HPDE6-E6E7 (cell line): Measurements from ENCODE around the gene R3HDM4.
"Not testable (repeated sequence)": the region's sequence is repeated elsewhere in the genome, so short reads cannot be mapped to it uniquely, and the experiment has no call there.

Experiments
- DNase-seq: peaks from one replicate; pipeline ENCODE4 v3.0.0; 2011; ENCODE audit warnings: missing footprints; ENCODE audit errors: extremely low spot score

R3HDM4 gene

GRCh38 chr19:913080-913748 is at the start of gene R3HDM4:
R3HDM4 (minus strand) TSS chr19:913219; CDS start chr19:913157, 62 bp downstream.
- DNase-seq = peak; percentile 63

DNA sequence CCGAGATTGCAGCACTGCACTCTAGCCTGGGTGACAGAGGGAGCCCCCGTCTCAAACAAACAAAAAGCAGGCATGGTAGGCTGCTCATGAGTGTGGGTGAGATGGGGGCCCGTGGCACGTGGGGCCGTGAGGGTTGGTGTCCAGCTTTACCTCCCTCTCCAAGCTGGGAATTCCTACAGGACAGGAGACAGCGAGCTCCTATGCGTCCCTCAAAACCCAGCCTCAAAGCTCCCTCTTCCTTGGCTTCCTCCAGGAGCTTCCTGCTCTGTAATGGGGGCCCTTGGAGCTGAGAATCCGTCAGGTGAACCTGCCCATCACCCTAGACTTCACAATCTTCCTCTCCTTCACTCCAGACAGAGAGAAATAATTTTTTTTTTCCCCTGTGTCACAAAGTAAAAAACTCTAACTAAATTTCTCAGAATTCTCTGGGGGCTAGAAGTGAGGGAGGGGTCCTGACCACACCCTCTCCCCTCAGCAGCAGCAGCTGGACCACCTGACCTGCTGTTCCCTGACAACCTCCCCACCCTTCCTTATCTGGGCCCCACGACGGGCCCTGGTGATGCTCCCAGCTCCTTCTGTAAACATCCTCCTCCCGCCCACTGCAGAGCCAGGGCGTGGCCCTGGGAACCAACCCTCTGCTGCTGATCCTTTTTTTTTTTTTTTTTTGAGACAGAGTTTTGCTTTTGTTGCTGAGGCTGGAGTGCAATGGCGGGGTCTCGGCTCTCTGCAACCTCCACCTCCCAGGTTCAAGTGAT is 49.0 kb upstream of the R3HDM4 start:
- no peak for DNase-seq

DNA sequence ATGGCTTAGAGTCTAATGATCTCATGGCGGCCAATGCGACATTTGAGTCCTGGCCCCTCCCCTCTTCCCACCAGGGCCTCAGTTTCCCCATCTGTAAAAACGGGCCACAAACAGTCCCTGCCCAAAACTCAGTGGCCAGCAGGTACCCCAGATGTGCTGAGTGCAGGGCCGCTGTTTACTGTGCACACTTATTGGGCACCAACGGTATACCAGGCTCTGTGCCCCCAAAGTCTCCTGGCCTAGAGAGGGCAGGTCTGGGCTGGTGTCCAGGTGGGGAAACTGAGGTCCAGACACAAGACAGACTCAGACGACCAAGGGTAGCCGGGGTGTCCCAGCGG is 47.6 kb upstream of the R3HDM4 start:
- DNase-seq = no peak

DNA sequence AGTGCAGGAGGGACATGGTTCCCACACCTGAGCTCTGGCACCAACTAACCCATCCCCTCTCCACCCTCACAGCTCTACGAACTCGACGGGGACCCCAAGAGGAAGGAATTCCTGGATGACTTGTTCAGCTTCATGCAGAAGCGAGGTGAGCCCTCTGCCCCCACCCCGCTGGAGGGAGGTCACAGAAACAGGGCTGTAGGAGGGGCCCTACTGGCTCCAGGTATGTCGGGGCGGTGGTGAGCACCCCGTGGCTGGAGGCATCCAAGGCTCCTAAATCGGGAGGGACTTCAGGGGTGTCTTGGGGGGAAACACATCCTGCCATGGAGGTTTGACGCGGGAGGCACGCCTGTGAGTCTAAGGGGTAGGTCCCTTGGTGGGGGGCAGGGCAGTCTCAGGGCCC is 47.0 kb upstream of the R3HDM4 start:
- DNase-seq = no peak

- peak; percentile 57 for DNase-seq
Observed at GRCh38 chr19:958967-959855, 46.2 kb upstream of the R3HDM4 start.

DNA sequence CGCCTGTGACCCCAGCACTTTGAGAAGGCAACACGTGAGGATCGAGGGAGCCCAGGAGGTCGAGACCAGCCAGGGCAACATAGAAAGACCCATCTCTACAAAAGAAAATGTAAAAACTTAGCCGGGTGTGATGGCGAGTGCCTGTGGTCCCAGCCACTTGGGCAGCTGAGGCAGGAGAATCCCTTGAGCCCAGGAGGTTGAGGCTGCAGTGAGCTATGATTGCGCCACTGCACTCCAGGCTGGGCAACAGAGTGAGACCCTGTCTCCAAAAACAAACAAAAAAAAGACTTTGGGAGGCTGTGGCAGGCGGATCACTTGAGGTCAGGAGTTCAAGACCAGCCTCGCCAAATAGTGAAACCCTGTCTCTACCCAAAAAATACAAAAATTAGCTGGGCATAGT is 44.6 kb upstream of the R3HDM4 start:
- DNase-seq = not testable (repeated sequence)

- DNase-seq = no peak
Observed at GRCh38 chr19:956766-957440, 43.9 kb upstream of the R3HDM4 start.

- DNase-seq = no peak
Observed at GRCh38 chr19:955803-956765, 43.1 kb upstream of the R3HDM4 start.

DNA sequence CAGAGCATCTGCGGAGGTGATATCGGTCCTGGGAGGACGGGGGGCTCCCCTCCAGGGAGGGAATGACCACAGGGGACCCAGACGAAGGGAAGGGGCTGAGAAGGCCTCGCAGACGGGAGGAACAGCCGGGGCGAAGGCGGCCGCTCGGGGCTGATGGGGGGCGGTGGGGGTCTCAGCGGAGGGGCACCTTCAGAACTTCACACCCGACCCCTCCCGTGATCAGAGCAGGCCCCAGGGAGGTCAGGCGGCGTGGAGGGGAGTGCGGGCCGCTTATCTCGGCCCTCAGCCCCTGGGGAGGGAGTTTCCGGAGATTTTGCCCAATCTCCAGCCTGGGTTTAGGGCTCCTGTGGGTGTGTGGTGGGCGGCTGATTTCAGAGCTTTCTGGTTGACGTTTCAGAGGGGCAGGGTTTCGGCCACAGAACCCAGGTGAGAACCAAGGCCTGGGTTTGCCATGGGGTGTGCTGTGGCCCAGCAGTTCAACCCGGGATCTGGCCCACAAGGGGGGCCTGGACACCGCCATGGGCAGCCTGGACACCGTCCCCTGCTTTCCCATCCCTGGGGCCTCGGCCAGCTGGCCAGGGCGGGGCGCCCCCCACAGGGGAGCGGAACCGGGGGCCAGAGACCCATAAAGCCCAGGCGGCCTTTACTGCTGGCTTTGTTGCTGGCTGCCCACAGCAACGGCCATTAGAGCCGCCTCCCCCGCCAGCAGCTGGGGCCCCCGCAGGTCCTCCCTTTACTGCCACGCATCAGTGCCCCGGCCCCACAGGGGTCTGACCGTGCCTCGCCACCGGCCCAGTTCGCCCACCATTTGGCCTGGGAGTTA is 41.9 kb upstream of the R3HDM4 start:
- no peak for DNase-seq

GRCh38 chr19:954272-954671 is 41.3 kb upstream of the R3HDM4 start:
- DNase-seq = no peak

GRCh38 chr19:953445-954271 is 40.6 kb upstream of the R3HDM4 start:
- no peak for DNase-seq

DNA sequence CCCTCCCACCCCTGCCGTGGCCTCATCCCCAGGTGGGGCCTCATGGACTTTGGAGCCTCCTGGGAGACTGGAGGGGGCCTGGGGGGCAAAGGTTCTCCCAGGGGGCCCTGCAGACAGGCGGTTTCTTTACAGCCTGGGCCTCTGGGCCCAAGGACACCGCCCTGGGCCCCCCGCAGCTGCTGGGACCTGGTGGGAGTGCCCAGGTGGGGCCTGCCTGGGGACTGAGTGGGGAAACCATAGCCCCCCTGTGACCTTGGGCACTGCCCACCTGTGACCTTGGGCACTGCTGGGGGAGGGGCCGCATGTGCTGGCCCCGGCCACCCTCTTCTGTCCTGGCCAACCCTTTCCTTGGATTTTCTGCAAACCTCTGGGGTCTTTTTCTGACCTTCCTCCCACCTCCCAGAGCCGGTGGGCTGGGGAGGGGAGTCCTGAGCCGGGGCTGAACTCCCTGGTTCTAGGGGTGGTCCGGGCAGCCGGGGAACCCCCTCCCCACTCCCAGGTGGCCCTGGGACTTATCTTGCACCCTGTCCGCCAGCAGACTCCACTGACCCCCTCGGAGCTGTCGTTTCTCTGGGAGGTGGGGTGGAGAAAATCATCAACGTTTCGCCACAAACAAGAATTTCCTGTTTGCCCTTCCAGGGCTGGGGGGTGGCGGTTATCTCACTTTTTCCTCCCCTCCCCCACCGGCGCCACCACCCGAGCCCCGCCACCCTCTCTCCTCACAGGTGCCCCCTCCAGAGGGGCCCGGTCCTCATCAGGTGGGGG is 39.8 kb upstream of the R3HDM4 start:
- peak; percentile 77 for DNase-seq

DNA sequence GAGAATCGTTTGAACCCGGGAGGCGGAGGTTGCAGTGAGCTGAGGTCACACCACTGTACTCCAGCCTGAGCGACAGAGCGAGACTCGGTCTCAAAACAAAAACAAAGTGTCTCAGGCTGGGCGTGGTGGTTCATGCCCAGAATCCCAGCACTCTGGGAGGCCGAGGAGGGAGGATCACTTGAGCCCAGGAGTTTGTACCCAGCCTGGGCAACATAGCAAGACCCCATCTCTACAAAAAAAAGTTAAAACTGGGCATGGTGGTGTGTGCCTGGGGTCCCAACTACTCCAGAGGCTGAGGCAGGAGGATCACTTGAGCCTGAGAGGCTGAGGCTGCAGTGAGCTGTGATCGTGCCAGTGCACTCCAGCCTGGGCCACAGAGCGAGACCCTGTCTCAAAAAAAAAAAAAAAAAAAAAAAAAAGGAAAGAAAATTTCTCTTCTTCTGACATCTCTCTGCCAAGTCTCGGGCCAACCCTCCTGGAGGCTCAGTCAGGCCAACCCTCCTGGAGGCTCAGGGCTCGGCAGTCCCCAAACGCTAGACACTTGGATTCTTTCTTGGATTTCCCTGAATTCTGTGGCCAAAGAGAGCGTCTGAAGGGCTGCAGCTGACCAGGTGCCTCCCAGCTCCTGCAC is 39.1 kb upstream of the R3HDM4 start:
- DNase-seq = no peak

DNA sequence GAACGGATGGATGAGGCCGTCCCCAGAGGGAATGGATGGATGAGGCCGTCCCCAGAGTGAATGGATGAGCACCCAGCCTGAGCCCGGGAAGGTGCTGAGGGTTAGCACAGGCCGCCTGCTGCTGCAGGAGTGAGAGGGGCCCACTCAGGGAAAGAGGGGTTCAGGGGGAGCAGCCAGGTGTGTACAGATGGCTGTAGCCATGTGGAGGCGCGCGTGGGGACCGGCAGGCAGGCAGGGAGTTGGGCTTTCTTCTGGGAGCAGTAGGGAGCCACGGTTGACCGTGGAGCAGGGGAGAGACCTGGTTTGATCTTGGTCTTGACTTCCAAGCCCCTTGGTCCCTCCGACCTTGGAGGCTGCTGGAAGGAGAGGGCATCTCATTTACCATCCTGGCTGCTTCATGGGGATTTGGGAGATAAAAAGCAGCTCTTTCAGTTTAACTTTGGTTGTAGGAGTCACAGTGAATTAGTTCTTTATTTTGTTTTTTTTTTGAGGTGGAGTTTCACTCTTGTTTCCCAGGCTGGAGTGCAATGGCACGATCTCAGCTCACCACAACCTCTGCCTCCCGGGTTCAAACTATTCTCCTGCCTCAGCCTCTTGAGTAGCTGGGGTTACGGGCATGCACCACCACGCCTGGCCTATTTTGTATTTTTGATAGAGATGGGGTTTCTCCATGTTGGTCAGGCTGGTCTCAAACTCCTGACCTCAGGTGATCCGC is 37.5 kb upstream of the R3HDM4 start:
- DNase-seq = no peak

DNA sequence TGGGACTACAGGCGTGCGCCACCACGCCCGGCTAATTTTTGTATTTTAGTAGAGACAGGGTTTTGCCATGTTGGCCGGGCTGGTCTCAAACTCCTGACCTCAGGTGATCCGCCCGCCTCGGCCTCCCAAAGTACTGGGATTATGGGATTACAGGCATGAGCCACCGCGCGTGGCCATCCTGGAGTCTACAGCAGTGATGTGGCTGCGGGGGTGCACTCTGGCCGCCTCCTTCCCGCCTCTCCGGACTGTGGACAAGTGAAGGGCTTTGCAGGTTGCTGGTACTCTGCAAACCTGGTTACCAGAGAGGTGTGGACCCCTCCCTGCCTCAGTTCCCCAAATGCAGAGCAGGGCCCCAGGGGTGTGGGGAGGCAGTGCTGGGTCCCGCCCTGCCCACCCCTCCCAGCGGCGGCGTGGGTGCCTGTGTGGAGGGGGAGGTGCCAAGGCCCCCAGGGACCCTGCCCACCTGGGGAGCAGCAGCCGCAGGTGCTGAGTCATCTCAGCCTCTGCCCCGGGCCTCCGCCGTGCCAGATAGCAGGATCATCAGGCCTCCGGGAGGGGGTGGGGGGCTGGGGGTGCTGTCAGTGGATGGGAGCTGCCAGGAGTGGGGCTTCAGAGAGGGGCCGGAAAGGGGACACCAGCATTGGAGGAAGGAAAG is 36.0 kb upstream of the R3HDM4 start:
- DNase-seq = no peak

GRCh38 chr19:947707-948539 is 34.9 kb upstream of the R3HDM4 start:
- DNase-seq = no peak
